SIG-M5 treated with dmso at 0.1 percent for 504 hours (cell line): ENCODE measurements around the gene RCE1.
"Not testable (repeated sequence)": the region's sequence is repeated elsewhere in the genome, so short reads cannot be mapped to it uniquely, and the experiment has no call there.

Experiments
- DNase-seq: peaks from one replicate; lab custom pipeline; 2025; ENCODE audit not compliant: unreplicated experiment; lab: John Stamatoyannopoulos, UW

Gene RCE1, protein sequence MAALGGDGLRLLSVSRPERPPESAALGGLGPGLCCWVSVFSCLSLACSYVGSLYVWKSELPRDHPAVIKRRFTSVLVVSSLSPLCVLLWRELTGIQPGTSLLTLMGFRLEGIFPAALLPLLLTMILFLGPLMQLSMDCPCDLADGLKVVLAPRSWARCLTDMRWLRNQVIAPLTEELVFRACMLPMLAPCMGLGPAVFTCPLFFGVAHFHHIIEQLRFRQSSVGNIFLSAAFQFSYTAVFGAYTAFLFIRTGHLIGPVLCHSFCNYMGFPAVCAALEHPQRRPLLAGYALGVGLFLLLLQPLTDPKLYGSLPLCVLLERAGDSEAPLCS

DNA sequence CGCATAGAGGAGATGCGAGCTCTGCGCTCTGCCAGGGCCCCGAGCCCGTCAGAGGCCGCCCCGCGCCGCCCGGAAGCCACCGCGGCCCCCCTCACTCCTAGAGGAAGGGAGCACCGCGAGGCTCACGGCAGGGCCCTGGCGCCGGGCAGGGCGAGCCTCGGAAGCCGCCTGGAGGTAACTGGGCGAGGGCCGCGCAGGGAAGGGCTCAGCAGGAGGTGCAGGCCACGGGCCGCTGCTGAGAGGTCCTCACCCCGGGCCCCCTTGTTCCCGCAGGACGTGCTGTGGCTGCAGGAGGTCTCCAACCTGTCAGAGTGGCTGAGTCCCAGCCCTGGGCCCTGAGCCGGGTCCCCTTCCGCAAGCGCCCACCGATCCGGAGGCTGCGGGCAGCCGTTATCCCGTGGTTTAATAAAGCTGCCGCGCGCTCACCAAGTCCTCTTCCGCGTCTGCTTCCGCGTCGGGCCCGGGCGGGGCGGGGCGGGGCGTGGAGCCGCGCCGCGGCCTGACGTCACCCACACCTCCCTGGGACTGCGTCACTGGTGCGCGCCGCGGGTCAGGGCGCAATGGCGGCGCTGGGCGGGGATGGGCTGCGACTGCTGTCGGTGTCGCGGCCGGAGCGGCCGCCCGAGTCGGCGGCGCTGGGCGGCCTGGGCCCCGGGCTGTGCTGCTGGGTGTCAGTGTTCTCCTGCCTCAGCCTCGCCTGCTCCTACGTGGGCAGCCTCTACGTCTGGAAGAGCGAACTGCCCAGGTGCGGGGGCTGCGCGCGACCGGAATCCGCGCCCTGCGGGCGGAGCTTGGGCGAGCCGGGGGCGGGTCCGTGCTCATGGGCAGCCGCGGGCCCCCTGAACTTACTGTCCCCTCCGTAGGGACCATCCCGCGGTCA, at the start of gene RCE1:
Gene RCE1, plus strand, starts transcription at position 546 of the 880 bp plus-strand sequence. Its CDS starts 15 bp downstream, at position 561.
- peak; percentile 84 for DNase-seq

- DNase-seq, result not testable (repeated sequence)
These were observed 43.4 kb upstream of the RCE1 start for GRCh38 chr11:66799815-66800214.

DNA sequence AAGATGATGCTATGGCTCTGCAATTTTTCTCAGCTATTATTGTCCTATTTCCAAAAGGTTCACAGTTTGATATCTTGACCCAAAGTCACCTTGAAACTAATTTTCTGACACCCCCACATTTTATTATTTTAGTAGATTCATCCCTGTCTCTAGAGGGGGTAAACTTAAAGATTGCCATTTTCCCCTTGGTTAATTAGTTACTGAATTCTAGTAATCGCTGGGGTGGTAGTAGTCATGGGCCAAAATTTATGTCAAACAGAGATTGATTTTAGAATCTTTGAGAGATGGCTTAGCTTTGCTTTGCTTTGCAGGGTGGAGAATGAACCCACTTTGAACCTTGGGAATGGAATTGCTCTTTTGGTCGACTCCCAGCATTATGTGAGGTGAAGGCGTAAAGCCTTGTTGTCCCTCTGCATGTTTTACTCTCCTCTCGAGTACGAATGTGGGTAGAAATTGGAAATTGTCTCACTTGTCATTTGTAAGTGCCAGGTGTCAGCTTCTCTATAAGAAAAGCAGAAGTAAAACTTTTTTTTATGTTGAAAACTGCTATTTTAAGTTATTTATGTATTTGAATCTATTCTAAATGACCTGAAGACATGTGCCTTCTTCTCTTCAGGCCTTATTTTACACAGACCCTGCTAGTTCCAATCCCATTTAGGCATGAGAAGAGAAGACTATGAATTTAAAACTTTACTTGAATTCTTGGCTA, 42.4 kb upstream of the RCE1 start:
- no peak for DNase-seq

- DNase-seq, result no peak
These were observed 33.6 kb upstream of the RCE1 start for GRCh38 chr11:66809592-66809991.

DNA sequence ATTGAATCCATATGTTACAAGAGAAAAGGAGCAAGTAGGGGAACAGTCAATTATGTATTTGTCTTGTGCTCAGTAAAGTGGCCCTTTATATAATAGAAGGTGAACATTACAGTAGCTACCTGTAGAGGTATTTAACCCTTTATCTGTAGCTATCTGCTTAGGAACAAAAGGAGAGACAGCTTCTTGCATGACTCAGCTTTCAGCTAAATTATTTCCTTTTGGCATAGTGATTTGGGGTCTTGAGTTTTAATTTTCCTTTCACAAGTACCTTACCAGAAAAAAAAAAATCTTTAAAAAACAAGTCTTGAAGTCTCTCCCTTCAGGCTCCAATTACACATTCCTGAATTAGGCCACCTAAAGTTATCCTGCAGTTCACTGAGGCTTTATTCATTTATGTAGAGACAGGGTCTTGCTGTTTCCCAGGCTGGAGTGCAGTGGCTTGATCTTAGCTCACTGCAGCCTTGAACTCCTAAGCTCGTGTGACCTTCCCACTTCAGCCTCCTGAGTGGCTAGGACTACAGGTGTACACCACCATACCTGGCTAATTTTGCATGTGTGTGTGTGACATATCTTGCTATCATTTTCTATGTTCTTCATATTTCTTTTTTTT, 32.6 kb upstream of the RCE1 start:
- no peak for DNase-seq

- no peak for DNase-seq
These were observed 28.6 kb upstream of the RCE1 start for GRCh38 chr11:66814678-66815077.

DNA sequence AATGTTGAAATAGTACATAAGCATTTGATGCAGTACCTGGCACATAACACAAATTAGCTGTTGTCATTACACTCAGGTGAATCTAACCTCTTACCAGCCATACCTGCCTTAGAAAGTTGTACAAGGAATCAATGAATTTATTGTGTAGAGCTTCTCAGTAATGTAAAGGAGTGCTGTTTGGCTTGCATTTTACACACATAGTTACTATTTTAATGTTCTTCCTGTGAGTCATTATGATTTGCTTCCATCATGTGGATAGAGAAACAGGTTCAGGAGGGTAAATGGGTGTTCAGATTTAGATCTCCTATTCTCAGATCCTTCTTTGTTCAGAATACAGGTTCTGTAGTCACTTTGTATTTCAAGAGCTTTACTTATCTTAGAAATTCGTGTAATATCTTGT, 27.6 kb upstream of the RCE1 start:
- DNase-seq, result no peak

DNA sequence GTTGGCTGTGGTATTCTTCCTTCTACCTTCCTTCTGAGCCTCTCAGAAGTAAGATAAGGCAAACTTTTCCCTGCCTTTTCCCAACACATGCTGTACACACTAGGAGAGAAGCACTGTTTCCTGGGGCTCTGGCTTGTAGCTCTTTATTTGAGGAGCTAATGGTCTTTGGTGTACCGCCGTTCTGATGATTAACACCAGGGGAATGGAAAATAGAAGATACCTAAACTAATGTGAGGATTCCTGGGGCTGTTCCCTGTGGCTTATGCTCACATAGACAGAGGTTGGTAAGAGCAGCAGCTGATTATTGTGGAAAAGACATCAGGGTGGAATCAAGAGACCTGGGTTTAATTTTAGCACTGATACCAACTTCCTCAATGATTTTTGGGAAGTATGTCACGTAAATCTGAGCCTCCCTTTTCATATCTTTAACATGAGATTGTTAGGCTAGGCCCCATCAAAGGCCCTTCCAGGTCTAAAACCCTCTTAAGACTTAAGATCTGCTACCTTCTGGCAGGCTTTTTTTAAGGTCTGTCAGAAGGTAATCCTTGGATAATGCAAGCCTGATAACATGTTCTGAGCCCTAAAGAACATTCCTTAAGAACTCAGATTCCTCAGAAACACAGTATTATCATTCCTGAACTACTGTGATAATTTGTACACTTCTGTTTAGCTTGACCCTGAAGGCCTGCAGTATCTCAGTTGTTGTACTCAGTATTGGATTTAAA, 24.8 kb upstream of the RCE1 start:
- no peak for DNase-seq

DNA sequence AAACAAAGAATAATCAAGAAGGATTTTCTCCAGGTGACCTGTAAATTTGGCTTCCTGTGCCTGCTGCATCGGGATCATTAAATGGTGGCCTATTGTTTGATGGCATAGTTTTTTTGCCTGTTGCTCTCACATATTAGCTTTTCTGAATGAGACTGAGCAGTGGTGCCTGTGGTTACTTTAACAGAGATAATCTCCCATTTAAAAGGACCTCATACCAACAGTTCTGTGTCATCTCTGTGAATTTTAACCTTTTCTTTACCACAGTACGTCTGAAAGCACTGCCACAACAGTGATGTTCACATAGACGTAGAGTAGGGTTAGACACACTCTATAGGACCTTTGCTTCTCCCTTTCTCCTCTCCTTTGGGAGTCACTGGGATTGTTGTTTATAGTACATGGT, 22.9 kb upstream of the RCE1 start:
- DNase-seq, result no peak

GRCh38 chr11:66820901-66821300, 22.3 kb upstream of the RCE1 start:
- no peak for DNase-seq

- no peak for DNase-seq
These were observed 19.5 kb upstream of the RCE1 start for GRCh38 chr11:66823700-66824099.

DNA sequence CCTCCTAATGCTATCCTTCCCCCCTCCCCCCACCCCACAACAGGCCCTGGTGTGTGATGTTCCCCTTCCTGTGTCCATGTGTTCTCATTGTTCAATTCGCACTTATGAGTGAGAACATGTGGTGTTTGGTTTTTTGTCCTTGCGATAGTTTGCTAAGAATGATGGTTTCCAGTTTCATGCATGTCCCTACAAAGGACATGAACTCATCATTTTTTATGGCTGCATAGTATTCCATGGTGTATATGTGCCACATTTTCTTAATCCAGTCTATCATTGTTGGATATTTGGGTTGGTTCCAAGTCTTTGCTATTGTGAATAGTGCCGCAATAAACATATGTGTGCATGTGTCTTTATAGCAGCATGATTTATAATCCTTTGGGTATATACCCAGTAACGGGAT, 18.7 kb upstream of the RCE1 start:
- DNase-seq, result not testable (repeated sequence)

- no peak for DNase-seq
These were observed 8.7 kb upstream of the RCE1 start for GRCh38 chr11:66834539-66834845.

DNA sequence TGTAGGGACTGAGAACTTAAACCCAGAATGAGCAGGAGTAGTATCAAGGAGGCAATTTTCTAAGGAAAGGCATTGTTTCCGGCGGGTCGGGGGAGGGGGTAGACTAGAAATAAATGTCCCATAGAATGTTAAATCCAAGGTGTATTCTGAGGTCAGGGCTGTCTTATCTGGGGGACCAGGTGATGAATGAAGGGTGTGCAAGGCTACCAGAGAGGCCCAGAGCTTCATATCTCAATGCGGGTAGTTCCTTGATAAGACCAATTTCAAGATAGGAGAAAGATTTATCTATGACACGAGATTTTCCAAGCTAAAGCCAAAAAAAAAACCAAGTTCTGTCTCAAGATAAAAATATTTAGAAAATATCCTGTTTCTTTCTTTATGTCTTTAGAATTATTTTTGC, 8.3 kb upstream of the RCE1 start:
- DNase-seq, result no peak

DNA sequence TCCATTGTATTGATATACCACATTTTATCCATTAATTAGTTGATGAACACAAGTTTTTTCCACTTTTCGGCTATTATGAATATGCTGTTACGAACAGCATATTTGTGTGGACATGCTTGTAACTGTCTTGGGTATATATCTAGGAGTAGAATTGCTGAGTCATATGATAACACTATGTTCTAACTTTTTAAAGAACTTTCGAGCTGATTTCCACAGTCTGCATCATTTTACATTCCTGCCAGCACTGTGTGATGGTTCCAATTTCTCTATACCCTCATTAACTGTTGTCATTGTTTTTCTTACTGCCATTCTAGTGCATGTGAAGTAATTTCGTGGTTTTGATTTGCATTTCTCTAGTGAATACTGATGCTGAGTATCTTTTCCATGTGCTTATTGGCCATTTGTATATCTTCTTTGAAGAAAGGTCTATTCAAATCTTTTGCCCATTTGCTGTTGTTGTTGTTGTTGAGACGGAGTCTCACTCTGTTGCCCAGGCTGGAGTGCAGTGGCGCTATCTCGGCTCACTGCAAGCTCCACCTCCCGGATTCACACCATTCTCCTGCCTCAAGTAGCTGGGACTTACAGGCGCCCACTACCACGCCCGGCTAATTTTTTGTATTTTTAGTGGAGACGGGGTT, 7.4 kb upstream of the RCE1 start:
- DNase-seq, result no peak

DNA sequence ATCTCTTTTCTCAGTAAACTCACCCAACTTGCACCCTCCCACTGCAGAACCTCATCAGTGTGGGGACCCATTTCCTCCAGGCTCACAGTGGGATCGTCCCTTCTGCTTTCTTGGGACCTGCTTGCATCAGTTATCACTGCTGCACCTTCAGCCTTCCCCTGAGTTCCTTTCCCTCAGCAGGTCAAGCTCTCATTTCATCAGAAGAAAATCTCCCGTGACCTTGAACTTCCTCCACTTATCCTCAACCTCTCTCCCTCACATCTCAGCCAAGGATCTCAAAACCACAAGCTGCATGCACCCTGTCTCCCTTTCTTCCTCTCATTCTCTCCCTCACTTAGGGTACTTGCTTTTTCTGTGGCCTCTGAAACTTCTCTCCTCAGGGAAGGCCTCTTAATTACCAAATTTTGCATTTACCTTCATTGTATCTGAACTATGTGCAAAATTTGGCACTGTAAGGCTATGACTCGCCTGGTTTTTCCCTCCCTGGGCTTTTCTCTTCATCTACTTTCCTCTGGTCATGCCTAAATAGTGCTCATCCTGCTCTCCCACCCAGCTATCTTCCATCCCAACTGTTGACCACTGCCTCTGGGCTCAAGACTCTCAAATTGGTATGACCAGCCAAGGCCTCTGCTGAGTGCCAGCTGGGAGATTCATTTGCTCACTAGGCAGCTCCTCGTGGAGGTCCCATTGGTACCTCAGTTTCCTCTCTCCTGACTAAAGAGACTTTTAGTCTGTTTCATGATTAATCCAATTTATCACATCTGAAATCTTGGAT, 2.7 kb upstream of the RCE1 start:
- no peak for DNase-seq

DNA sequence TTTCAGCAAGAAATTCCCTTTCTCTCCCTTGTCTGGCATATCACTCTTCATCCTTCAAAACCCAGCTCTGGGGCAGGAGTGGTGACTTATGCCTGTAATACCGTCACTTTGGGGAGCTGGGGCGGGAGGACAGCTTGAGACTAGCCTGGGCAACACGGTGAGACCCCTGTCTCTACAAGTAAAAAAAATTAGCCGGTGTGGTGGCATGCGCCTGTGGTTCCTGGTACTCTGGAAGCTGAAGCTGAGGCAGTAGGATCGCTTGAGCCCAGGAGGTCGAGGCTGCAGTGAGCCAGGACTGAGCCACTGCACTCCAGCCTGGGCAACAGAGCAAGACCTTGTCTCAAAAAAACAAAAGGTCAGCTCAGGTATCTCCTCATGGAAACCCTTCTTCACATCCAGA, 1.4 kb upstream of the RCE1 start:
- DNase-seq, result no peak

- DNase-seq, result no peak
These were observed 743 bp upstream of the RCE1 start for GRCh38 chr11:66842501-66842895.

- DNase-seq, result no peak
These were observed 695 bp downstream of the RCE1 start for GRCh38 chr11:66843776-66844495.
